Hepatocyte (in vitro differentiated cells): ENCODE data around the gene ZIC1. TPM values are rescaled to one million over a fixed set of nuclear protein-coding genes. Genes with fewer than 3 reads are reported as not detected.

ENCODE experiments used
- DNase-seq: peaks from one replicate; pipeline ENCODE4 v3.0.0-alpha.2; 2016; ENCODE audit warnings: low spot score
- H2AFZ ChIP-seq: fragments of 200-600 bp; sonication (generic); 2 replicates; pipeline ENCODE4 v1.6.0; 2016; ENCODE audit warnings: antibody characterized with exemption, mild to moderate bottlenecking
- H3K27ac ChIP-seq: fragments of 200-600 bp; sonication (generic); 2 replicates; pipeline ENCODE4 v1.5.1; 2016; ENCODE audit warnings: mild to moderate bottlenecking
- H3K27me3 ChIP-seq: fragments of 200-600 bp; sonication (generic); 2 replicates; pipeline ENCODE4 v1.6.1; 2016
- H3K36me3 ChIP-seq: fragments of 200-600 bp; sonication (generic); replicated peaks from 2 replicates; pipeline ENCODE4 v1.5.1; 2016; ENCODE audit warnings: low read depth; ENCODE audit not compliant: insufficient read depth
- H3K4me1 ChIP-seq: fragments of 200-600 bp; sonication (generic); 2 replicates; pipeline ENCODE4 v1.5.1; 2016; ENCODE audit warnings: mild to moderate bottlenecking, moderate library complexity; ENCODE audit not compliant: insufficient read depth
- H3K4me2 ChIP-seq: fragments of 200-600 bp; sonication (generic); 2 replicates; pipeline ENCODE4 v1.6.0; 2016
- H3K4me3 ChIP-seq: fragments of 200-600 bp; sonication (generic); 2 replicates; pipeline ENCODE4 v1.5.1; 2016; ENCODE audit warnings: mild to moderate bottlenecking
- H3K79me2 ChIP-seq: fragments of 200-600 bp; sonication (generic); 2 replicates; pipeline ENCODE4 v1.6.0; 2017; ENCODE audit warnings: mild to moderate bottlenecking
- H3K9me2 ChIP-seq: fragments of 200-600 bp; sonication (generic); replicated peaks from 2 replicates; pipeline ENCODE4 v1.6.0; 2017; ENCODE audit warnings: mild to moderate bottlenecking; ENCODE audit not compliant: insufficient read depth
- H3K9me3 ChIP-seq: fragments of 200-600 bp; sonication (generic); 2 replicates; pipeline ENCODE4 v1.5.1; 2016; ENCODE audit warnings: low read depth, mild to moderate bottlenecking
- H4K20me1 ChIP-seq: fragments of 200-600 bp; sonication (generic); 2 replicates; pipeline ENCODE4 v1.6.0; 2016; ENCODE audit warnings: mild to moderate bottlenecking; ENCODE audit not compliant: insufficient read depth, poor library complexity, severe bottlenecking
- EZH2 ChIP-seq: fragments of 200-600 bp; sonication (generic); IDR thresholded peaks from 2 replicates; pipeline ENCODE4 v1.6.1; 2016; ENCODE audit warnings: antibody characterized with exemption, mild to moderate bottlenecking, borderline replicate concordance
- EZH2phosphoT487 ChIP-seq: fragments of 200-600 bp; sonication (generic); IDR thresholded peaks from one replicate; pipeline ENCODE4 v1.6.1; 2018; ENCODE audit warnings: antibody characterized with exemption, mild to moderate bottlenecking, low read depth, moderate library complexity; ENCODE audit not compliant: unreplicated experiment, severe bottlenecking
- WGBS: methylation state at CpG from one replicate; pipeline ENCODE4 v1.1.6; 2016; ENCODE audit warnings: low lambda C conversion rate; ENCODE audit errors: missing lambda C conversion rate; 5-methylcytosine and 5-hydroxymethylcytosine counted together
- polyA plus RNA-seq: library from polyadenylated mRNA; unstranded; fragments of >200 nt; fragmentation: Nextera tagmentation; extraction: Ambion mirVana; gene quantifications from 2 replicates; pipeline ENCODE4 v1.2.1, GENCODE V29; 2016
- total RNA-seq: library from RNA; depleted of rRNA; stranded (reverse); fragments of >200 nt; gene quantifications from 2 replicates; pipeline ENCODE4 v1.2.3, GENCODE V29; 2014
- TF ChIP-seq, protein P1 (sequence below): fragments of 200-600 bp; sonication (generic); IDR thresholded peaks from 2 replicates; pipeline ENCODE4 v1.5.1; 2016; ENCODE audit warnings: antibody characterized with exemption, mild to moderate bottlenecking; ENCODE audit not compliant: poor library complexity

Gene ZIC1
- total and polyA plus RNA-seq, 2 experiments from 2014 or later: 0.10 TPM; not detected in 1

DNA sequence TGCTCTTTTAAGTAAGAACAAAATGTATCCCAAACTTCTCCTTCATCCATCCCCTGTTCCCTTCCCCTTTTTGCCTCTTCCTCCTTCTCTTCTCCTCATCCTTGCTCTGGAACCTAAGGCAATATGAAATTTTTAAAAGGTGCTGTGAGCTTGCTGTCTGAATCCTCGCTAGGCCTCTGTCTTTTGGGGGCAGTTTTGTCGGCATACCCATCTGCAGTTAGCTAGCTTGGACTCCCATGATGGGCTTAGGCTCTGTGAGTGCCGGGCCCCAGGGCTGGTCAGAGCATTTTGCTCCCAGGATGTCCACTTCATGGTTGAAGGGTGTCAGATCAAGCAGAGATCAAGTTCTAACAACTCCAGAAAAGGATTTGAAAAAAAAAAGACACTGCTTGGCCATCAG lies 18.6 kb downstream of the ZIC1 start:
- no peak for TF ChIP-seq EZH2phosphoT487
- no peak for TF ChIP-seq EZH2
- TF ChIP-seq, protein P1, sequence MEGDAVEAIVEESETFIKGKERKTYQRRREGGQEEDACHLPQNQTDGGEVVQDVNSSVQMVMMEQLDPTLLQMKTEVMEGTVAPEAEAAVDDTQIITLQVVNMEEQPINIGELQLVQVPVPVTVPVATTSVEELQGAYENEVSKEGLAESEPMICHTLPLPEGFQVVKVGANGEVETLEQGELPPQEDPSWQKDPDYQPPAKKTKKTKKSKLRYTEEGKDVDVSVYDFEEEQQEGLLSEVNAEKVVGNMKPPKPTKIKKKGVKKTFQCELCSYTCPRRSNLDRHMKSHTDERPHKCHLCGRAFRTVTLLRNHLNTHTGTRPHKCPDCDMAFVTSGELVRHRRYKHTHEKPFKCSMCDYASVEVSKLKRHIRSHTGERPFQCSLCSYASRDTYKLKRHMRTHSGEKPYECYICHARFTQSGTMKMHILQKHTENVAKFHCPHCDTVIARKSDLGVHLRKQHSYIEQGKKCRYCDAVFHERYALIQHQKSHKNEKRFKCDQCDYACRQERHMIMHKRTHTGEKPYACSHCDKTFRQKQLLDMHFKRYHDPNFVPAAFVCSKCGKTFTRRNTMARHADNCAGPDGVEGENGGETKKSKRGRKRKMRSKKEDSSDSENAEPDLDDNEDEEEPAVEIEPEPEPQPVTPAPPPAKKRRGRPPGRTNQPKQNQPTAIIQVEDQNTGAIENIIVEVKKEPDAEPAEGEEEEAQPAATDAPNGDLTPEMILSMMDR: no peak
- Histone ChIP-seq H3K9me3 (no peaks in the 10 kb centered on the region), H2AFZ (no peak overlapping the region), H3K79me2 (no peaks in the 10 kb centered on the region), H3K36me3 (no peaks in the 10 kb centered on the region), H3K9me2 (no peaks in the 10 kb centered on the region), H3K27me3 (peaks cover 80% of the 10 kb centered on the region), H3K4me2 (no peak overlapping the region), H4K20me1 (no peaks in the 10 kb centered on the region), H3K4me1 (no peaks in the 10 kb centered on the region), H3K27ac (no peak overlapping the region), H3K4me3 (no peak overlapping the region)
- 61% methylated on average over 3 of the region's 3 CpGs for WGBS
- DNase-seq: no peak

DNA sequence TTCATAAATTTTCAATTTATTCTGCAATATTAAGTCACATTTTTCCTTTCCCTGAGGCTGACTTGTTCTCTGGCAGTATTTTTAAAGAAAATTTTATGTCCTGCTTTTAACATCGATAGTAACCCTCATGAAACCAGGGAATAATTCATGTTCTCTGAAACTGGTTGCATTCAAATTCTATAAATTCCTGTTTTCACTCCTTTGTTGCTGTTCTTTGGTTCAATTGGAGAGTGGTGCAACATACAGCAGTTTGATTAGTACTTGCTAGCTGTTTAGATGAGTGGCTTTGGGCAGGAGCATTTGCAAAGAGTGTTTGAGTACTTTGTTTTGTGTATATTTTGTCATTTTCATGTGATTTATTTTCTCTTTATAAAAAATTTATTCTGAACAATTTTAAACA lies 19.2 kb downstream of the ZIC1 start:
- no peak for DNase-seq
- H3K9me3 ChIP-seq: no peaks in the 10 kb centered on the region
- H2AFZ ChIP-seq: no peak overlapping the region
- no peaks in the 10 kb centered on the region for H3K79me2 ChIP-seq
- H4K20me1 ChIP-seq: no peaks in the 10 kb centered on the region
- H3K36me3 ChIP-seq: no peaks in the 10 kb centered on the region
- peaks cover 79% of the 10 kb centered on the region for H3K27me3 ChIP-seq
- no peak overlapping the region for H3K27ac ChIP-seq
- H3K4me2 ChIP-seq: no peak overlapping the region
- WGBS: 74% methylated on average over 1 of the region's 1 CpG
- no peaks in the 10 kb centered on the region for H3K9me2 ChIP-seq
- TF ChIP-seq EZH2 (no peak), EZH2phosphoT487 (no peak)
- TF ChIP-seq, protein P1: no peak
- no peaks in the 10 kb centered on the region for H3K4me1 ChIP-seq
- no peak overlapping the region for H3K4me3 ChIP-seq

DNA sequence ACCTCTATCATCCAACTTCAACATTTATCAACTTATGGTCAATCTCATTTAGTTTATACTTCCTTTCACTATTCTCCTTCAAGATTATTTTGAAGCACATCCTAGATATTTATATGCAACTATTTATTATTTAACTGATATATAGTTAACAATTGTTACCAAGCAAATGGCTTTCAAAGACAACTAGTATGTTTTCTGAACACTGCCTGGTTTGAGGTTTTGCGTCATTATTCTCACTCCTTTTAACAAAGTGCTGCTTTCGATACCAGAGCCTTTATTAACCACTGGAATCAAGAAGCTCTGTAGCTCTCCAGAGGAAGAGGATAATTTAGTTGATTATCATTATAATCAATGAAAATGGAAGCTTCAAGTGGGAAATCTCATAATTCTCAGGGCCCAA lies 19.6 kb downstream of the ZIC1 start:
- Histone ChIP-seq H3K4me3 (no peak overlapping the region), H3K27ac (no peak overlapping the region), H3K9me2 (no peaks in the 10 kb centered on the region), H3K79me2 (no peaks in the 10 kb centered on the region), H3K9me3 (no peaks in the 10 kb centered on the region), H3K4me2 (no peak overlapping the region), H3K27me3 (peaks cover 79% of the 10 kb centered on the region), H4K20me1 (no peaks in the 10 kb centered on the region), H3K4me1 (no peaks in the 10 kb centered on the region), H2AFZ (no peak overlapping the region), H3K36me3 (no peaks in the 10 kb centered on the region)
- no peak for DNase-seq
- TF ChIP-seq EZH2phosphoT487: no peak
- TF ChIP-seq, protein P1: no peak
- no peak for TF ChIP-seq EZH2
- 87% methylated on average over 2 of the region's 2 CpGs for WGBS

GRCh38 chr3:147431751-147432150 lies 22.6 kb downstream of the ZIC1 start:
- no peak for TF ChIP-seq EZH2phosphoT487
- Histone ChIP-seq H3K79me2 (no peaks in the 10 kb centered on the region), H3K4me2 (no peak overlapping the region), H2AFZ (no peak overlapping the region), H3K9me2 (no peaks in the 10 kb centered on the region), H3K27me3 (peaks cover 49% of the 10 kb centered on the region), H3K36me3 (no peaks in the 10 kb centered on the region), H3K4me1 (no peaks in the 10 kb centered on the region), H3K4me3 (no peak overlapping the region), H3K9me3 (no peaks in the 10 kb centered on the region), H4K20me1 (no peaks in the 10 kb centered on the region), H3K27ac (no peak overlapping the region)
- no peak for DNase-seq
- 75% methylated on average over 3 of the region's 3 CpGs for WGBS
